Measurements from ENCODE around the gene MYLK4. TPM values are rescaled to one million over a fixed set of nuclear protein-coding genes. Genes with fewer than 3 reads are reported as not detected.

Gene MYLK4
- total RNA-seq, 4 donors from 2014 or later, result 0.28 to 0.79 (median 0.46) TPM

- DNase-seq (ENCODE audit: low spot score) (no peak), ATAC-seq (ENCODE audit: low FRiP score) (no peak)
- TF ChIP-seq CTCF (IDR thresholded peaks at IDR 0.05), result no peak
Measured at GRCh38 chr6:2784930-2785329, 34.2 kb upstream of the MYLK4 start.

GRCh38 chr6:2784061-2784460 is 33.3 kb upstream of the MYLK4 start:
- no peak for DNase-seq (ENCODE audit: low spot score)
- no peak for ATAC-seq (ENCODE audit: low FRiP score)
- no peak for TF ChIP-seq CTCF (IDR thresholded peaks at IDR 0.05)

- no peak for DNase-seq (ENCODE audit: low spot score)
- TF ChIP-seq CTCF (IDR thresholded peaks at IDR 0.05), result no peak
- ATAC-seq (ENCODE audit: low FRiP score), result no peak
Measured at GRCh38 chr6:2783188-2783963, 32.7 kb upstream of the MYLK4 start.

- ATAC-seq (ENCODE audit: low FRiP score), result no peak
- DNase-seq (ENCODE audit: low spot score), result no peak
- no peak for TF ChIP-seq CTCF (IDR thresholded peaks at IDR 0.05)
Measured at GRCh38 chr6:2782825-2783187, 32.1 kb upstream of the MYLK4 start.

- no peak for TF ChIP-seq CTCF (IDR thresholded peaks at IDR 0.05)
- DNase-seq (ENCODE audit: low spot score), result no peak
- no peak for ATAC-seq (ENCODE audit: low FRiP score)
Measured at GRCh38 chr6:2782356-2782708, 31.6 kb upstream of the MYLK4 start.

- ATAC-seq (ENCODE audit: low FRiP score), result no peak
- no peak for TF ChIP-seq CTCF (IDR thresholded peaks at IDR 0.05)
Measured at GRCh38 chr6:2781685-2782355, 31.1 kb upstream of the MYLK4 start.

More at GRCh38 chr6:2781685-2782355, 31.1 kb upstream of the MYLK4 start:
- DNase-seq (ENCODE audit: low spot score), result no peak

Data from omental fat pad (tissue), 4 donors.